DND-41 (cell line): ENCODE results near the gene DNM3.

Source experiments
- ATAC-seq: fragments of 200-7000 bp; cut with Tn5 transposase; 3 replicates; pipeline ENCODE4 v1.9.1; 2021; ENCODE audit warnings: low read depth; ENCODE audit not compliant: insufficient read depth
- DNase-seq: peaks from one replicate; pipeline ENCODE4 v3.0.0-alpha.2; 2020
- H2AFZ ChIP-seq: 2 replicates; pipeline ENCODE4 v1.6.0; 2012; ENCODE audit warnings: low read depth, low read length
- H3K27ac ChIP-seq: 2 replicates; pipeline ENCODE4 v1.5.1; 2012; ENCODE audit warnings: low read length, inconsistent platforms
- H3K27me3 ChIP-seq: fragments of 200-600 bp; sonication (generic); 2 replicates; pipeline ENCODE4 v1.6.0; 2012; ENCODE audit warnings: low read length, mild to moderate bottlenecking, inconsistent platforms; ENCODE audit not compliant: insufficient read depth, poor library complexity
- H3K36me3 ChIP-seq: 2 replicates; pipeline ENCODE4 v1.5.1; 2012; ENCODE audit warnings: low read length, inconsistent platforms; ENCODE audit not compliant: insufficient read depth
- H3K4me1 ChIP-seq: 2 replicates; pipeline ENCODE4 v1.5.1; 2012; ENCODE audit warnings: mild to moderate bottlenecking, low read length; ENCODE audit not compliant: insufficient read depth
- H3K4me2 ChIP-seq: 2 replicates; pipeline ENCODE4 v1.6.0; 2012; ENCODE audit warnings: mild to moderate bottlenecking, moderate library complexity, low read length, inconsistent platforms; ENCODE audit not compliant: insufficient read depth
- H3K4me3 ChIP-seq, 2 experiments: fragments of 200-600 bp in 1 of 2; shearing (Covaris generic) in 1 of 2; 2 replicates each; pipeline ENCODE4 v1.5.1; 2012 to 2016; ENCODE audit warnings: inconsistent platforms in 2 of 2, low read length in 2 of 2, mild to moderate bottlenecking in 2 of 2, low read depth in 1 of 2, moderate library complexity in 1 of 2
- H3K79me2 ChIP-seq: 2 replicates; pipeline ENCODE4 v1.6.0; 2012; ENCODE audit warnings: low read length, inconsistent platforms; ENCODE audit not compliant: insufficient read depth
- H3K9ac ChIP-seq: 2 replicates; pipeline ENCODE4 v1.6.0; 2012; ENCODE audit warnings: low read depth, mild to moderate bottlenecking, inconsistent platforms, low read length, moderate library complexity
- H3K9me3 ChIP-seq: 2 replicates; pipeline ENCODE4 v1.5.1; 2012; ENCODE audit warnings: low read length, moderate library complexity, mild to moderate bottlenecking, inconsistent platforms; ENCODE audit not compliant: insufficient read depth, severe bottlenecking
- H4K20me1 ChIP-seq: 2 replicates; pipeline ENCODE4 v1.6.0; 2012; ENCODE audit warnings: low read length; ENCODE audit not compliant: insufficient read depth
- EZH2 ChIP-seq: IDR thresholded peaks from 3 replicates; pipeline ENCODE4 v1.6.1; 2012; ENCODE audit warnings: borderline replicate concordance, low read depth, mild to moderate bottlenecking, moderate library complexity, low read length, inconsistent platforms; ENCODE audit not compliant: severe bottlenecking
- TF ChIP-seq, protein P1 (sequence below): IDR thresholded peaks from 2 replicates; pipeline ENCODE4 v1.5.1; 2012; ENCODE audit warnings: borderline replicate concordance, low read length, moderate library complexity, mild to moderate bottlenecking; ENCODE audit not compliant: poor library complexity, severe bottlenecking; ENCODE audit errors: extremely low read depth

The DNM3 gene

DNA sequence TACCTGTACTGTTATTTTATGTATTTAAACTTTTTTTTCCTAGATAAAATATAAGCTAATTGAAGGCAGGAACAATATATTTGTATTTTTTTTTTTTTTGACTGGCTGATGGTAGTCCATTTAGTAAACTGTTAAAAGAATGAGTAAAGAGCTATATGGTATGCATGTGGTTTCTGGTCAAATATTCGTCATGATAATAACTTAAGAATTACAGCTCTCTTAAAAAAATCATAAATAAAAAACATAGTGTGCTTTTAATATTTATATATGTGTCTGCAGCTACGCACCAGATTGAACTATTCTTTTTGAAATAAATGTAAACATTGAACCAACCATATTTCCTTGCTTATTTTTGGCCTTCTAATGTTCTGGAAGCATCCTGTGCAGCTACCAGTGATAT lies 306.9 kb downstream of the DNM3 start:
- no peak for DNase-seq
- Histone ChIP-seq H2AFZ (no peak overlapping the region), H4K20me1 (no peaks in the 10 kb centered on the region), H3K4me1 (no peaks in the 10 kb centered on the region), H3K9me3 (no peaks in the 10 kb centered on the region), H3K9ac (no peak overlapping the region), H3K27ac (no peak overlapping the region), H3K79me2 (no peaks in the 10 kb centered on the region), H3K4me2 (no peak overlapping the region), H3K36me3 (no peaks in the 10 kb centered on the region), H3K4me3 (no peak overlapping the region), H3K27me3 (peaks cover 4% of the 10 kb centered on the region)
- no peak for ATAC-seq
- TF ChIP-seq, protein P1, sequence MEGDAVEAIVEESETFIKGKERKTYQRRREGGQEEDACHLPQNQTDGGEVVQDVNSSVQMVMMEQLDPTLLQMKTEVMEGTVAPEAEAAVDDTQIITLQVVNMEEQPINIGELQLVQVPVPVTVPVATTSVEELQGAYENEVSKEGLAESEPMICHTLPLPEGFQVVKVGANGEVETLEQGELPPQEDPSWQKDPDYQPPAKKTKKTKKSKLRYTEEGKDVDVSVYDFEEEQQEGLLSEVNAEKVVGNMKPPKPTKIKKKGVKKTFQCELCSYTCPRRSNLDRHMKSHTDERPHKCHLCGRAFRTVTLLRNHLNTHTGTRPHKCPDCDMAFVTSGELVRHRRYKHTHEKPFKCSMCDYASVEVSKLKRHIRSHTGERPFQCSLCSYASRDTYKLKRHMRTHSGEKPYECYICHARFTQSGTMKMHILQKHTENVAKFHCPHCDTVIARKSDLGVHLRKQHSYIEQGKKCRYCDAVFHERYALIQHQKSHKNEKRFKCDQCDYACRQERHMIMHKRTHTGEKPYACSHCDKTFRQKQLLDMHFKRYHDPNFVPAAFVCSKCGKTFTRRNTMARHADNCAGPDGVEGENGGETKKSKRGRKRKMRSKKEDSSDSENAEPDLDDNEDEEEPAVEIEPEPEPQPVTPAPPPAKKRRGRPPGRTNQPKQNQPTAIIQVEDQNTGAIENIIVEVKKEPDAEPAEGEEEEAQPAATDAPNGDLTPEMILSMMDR: no peak
- no peak for TF ChIP-seq EZH2

- TF ChIP-seq, protein P1: no peak
- TF ChIP-seq EZH2: no peak
- H3K4me3 ChIP-seq: no peak overlapping the region
- H3K36me3 ChIP-seq: no peaks in the 10 kb centered on the region
- peaks cover 4% of the 10 kb centered on the region for H3K27me3 ChIP-seq
- no peak for DNase-seq
- no peak for ATAC-seq
- no peaks in the 10 kb centered on the region for H4K20me1 ChIP-seq
- H3K4me1 ChIP-seq: no peaks in the 10 kb centered on the region
- H3K9ac ChIP-seq: no peak overlapping the region
- H3K4me2 ChIP-seq: no peak overlapping the region
- H3K27ac ChIP-seq: no peak overlapping the region
- no peaks in the 10 kb centered on the region for H3K79me2 ChIP-seq
- H3K9me3 ChIP-seq: no peaks in the 10 kb centered on the region
- H2AFZ ChIP-seq: no peak overlapping the region
These were observed 307.4 kb downstream of the DNM3 start for GRCh38 chr1:172148707-172149106.

DNA sequence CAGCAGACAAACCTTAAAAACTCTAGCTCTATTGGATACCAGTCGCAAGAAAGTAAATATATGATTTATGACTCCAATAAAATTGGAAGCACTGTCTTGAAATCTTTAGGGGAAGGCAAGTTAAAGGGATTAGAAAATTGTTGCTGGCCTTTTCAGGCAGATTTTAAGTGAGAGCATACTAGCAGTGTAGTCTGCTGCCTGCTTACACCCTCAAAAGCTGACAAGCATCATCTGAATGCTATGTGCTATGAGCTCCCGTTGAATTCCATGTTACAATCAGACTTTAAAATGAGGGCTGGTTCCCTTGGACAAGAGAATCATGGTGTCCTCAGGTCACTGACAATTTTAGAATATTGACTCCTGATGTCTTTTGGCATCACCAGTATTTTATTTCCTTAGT lies 308.0 kb downstream of the DNM3 start:
- no peak overlapping the region for H3K27ac ChIP-seq
- ATAC-seq (no peak), DNase-seq (no peak)
- no peak overlapping the region for H2AFZ ChIP-seq
- H3K9ac ChIP-seq: no peak overlapping the region
- no peaks in the 10 kb centered on the region for H3K79me2 ChIP-seq
- no peak for TF ChIP-seq EZH2
- TF ChIP-seq, protein P1: no peak
- no peaks in the 10 kb centered on the region for H3K9me3 ChIP-seq
- H4K20me1 ChIP-seq: no peaks in the 10 kb centered on the region
- H3K4me2 ChIP-seq: no peak overlapping the region
- peaks cover 4% of the 10 kb centered on the region for H3K27me3 ChIP-seq
- H3K4me3 ChIP-seq: no peak overlapping the region
- H3K4me1 ChIP-seq: no peaks in the 10 kb centered on the region
- no peaks in the 10 kb centered on the region for H3K36me3 ChIP-seq

GRCh38 chr1:172154551-172154950 lies 313.3 kb downstream of the DNM3 start:
- Histone ChIP-seq H3K4me2 (no peak overlapping the region), H3K36me3 (no peaks in the 10 kb centered on the region), H2AFZ (no peak overlapping the region), H3K79me2 (no peaks in the 10 kb centered on the region), H3K27me3 (no peaks in the 10 kb centered on the region), H3K9me3 (no peaks in the 10 kb centered on the region), H4K20me1 (no peaks in the 10 kb centered on the region), H3K9ac (no peak overlapping the region), H3K4me3 (no peak overlapping the region), H3K4me1 (no peaks in the 10 kb centered on the region), H3K27ac (no peak overlapping the region)
- TF ChIP-seq, protein P1: no peak
- TF ChIP-seq EZH2: no peak
- DNase-seq (no peak), ATAC-seq (no peak)
